K562 (cell line): Measurements from ENCODE around the gene NBEA. TPM values are rescaled to one million over a fixed set of nuclear protein-coding genes. Genes with fewer than 3 reads are reported as not detected.

ENCODE experiments used
- ATAC-seq: fragments of 200-7000 bp; cut with Tn5 transposase; 3 replicates; pipeline ENCODE4 v1.9.1; 2020; ENCODE audit warnings: moderate library complexity
- BruUV-seq: library from RNA; stranded (reverse); fragments of 400-500 nt; replicated peaks from 2 replicates; lab custom pipeline; 2021; lab: Mats Ljungman, UMichigan
- CTCF ChIA-PET: fragments of 300-600 bp; formaldehyde crosslinking; extraction: SDS; loops from one replicate; lab custom pipeline; 2021; ENCODE audit warnings: low intra/inter-chr PET ratio; lab: Yijun Ruan, JAX
- POLR2A ChIA-PET: fragments of 300-600, 350-650 bp; sonication (Branson Sonifier 250); formaldehyde crosslinking; extraction: SDS; loops from one replicate; lab custom pipeline; 2021; ENCODE audit warnings: antibody characterized with exemption, inconsistent platforms; lab: Yijun Ruan, JAX
- DNase-seq, 4 experiments: peaks; one replicate each; pipeline versions ENCODE4 v3.0.0 to v3.0.0-alpha.2; 2011 to 2018; ENCODE audit warnings: low spot score in 3 of 4, mixed read lengths in 3 of 4; ENCODE audit errors: extremely low read depth in 1 of 4
- FAIRE-seq: peaks from 2 replicates; lab custom pipeline; 2011; peaks lifted over from hg19 to GRCh38; lab: Jason Lieb, UNC
- H2AFZ ChIP-seq: 2 replicates; pipeline ENCODE4 v1.6.0; 2011; ENCODE audit warnings: low read depth, low read length, control low read depth, inconsistent platforms
- H3K27ac ChIP-seq: fragments of 200-600 bp; 3 replicates; pipeline ENCODE4 v1.8.0; 2011; ENCODE audit warnings: low read depth, mild to moderate bottlenecking, control low read depth, inconsistent platforms, low read length, moderate library complexity, mixed read lengths; ENCODE audit errors: extremely low read depth
- H3K27me3 ChIP-seq, 2 experiments: fragments of 300-600 bp in 1 of 2; 2 replicates in 1 of 2; 3 replicates in 1 of 2; pipeline versions ENCODE4 v1.6.0 to v1.8.0; 2011; ENCODE audit warnings: inconsistent platforms in 2 of 2, low read length in 2 of 2, mild to moderate bottlenecking in 1 of 2, mixed read lengths in 1 of 2, moderate library complexity in 1 of 2; ENCODE audit not compliant: control insufficient read depth in 2 of 2, insufficient read depth in 2 of 2
- H3K36me3 ChIP-seq: fragments of 300-600 bp; 3 replicates; pipeline ENCODE4 v1.8.0; 2011; ENCODE audit warnings: mild to moderate bottlenecking, low read length, inconsistent platforms; ENCODE audit not compliant: control insufficient read depth, insufficient read depth
- H3K4me1 ChIP-seq, 2 experiments: fragments of 200-600 bp in 1 of 2; replicated peaks in 1 of 2; 2 replicates in 1 of 2; 3 replicates in 1 of 2; pipeline versions ENCODE4 v1.5.1 to v1.8.0; 2011; ENCODE audit warnings: inconsistent platforms in 2 of 2, low read length in 2 of 2, mild to moderate bottlenecking in 1 of 2, mixed read lengths in 1 of 2, moderate library complexity in 1 of 2; ENCODE audit not compliant: control insufficient read depth in 2 of 2, insufficient read depth in 2 of 2
- H3K4me2 ChIP-seq: 2 replicates; pipeline ENCODE4 v1.6.1; 2011; ENCODE audit warnings: low read length, control low read depth, inconsistent platforms, mixed read lengths; ENCODE audit not compliant: insufficient read depth
- H3K4me3 ChIP-seq: fragments of 200-600 bp; sonication (generic), shearing (Covaris generic); 2 replicates; pipeline ENCODE4 v1.5.1; 2016; ENCODE audit warnings: control low read depth, inconsistent platforms
- H3K79me2 ChIP-seq: fragments of 200-600 bp; 3 replicates; pipeline ENCODE4 v1.8.0; 2011; ENCODE audit warnings: low read length, inconsistent platforms; ENCODE audit not compliant: control insufficient read depth, insufficient read depth
- H3K9ac ChIP-seq, 2 experiments: 2 replicates each; pipeline versions ENCODE4 v1.6.0 to v1.6.1; 2011; ENCODE audit warnings: low read depth in 2 of 2, low read length in 2 of 2, control low read depth in 1 of 2, inconsistent platforms in 1 of 2, mild to moderate bottlenecking in 1 of 2, mixed read lengths in 1 of 2; ENCODE audit not compliant: insufficient read depth in 1 of 2
- H3K9me1 ChIP-seq: one replicate; pipeline ENCODE4 v1.6.0; 2011; ENCODE audit warnings: inconsistent platforms, mild to moderate bottlenecking, low read length, moderate library complexity; ENCODE audit not compliant: control insufficient read depth, insufficient read depth
- H3K9me3 ChIP-seq: replicated peaks from 2 replicates; pipeline ENCODE4 v1.5.1; 2011; ENCODE audit warnings: low read depth, low read length, inconsistent platforms; ENCODE audit not compliant: control insufficient read depth, insufficient read depth
- H4K20me1 ChIP-seq: replicated peaks from 2 replicates; pipeline ENCODE4 v1.6.1; 2011; ENCODE audit warnings: low read length, inconsistent platforms, mixed read lengths; ENCODE audit not compliant: control insufficient read depth, insufficient read depth
- CEBPB ChIP-seq: fragments of 450-650 bp; IDR thresholded peaks from 2 replicates; pipeline ENCODE4 v1.6.1; 2016; ENCODE audit warnings: missing genetic modification characterization, missing compliant biosample characterization
- HIVEP1 ChIP-seq: fragments of 250-450 bp; sonication (Bioruptor Pico); IDR thresholded peaks from 2 replicates; pipeline ENCODE4 v1.4.0; 2020; ENCODE audit warnings: mild to moderate bottlenecking
- HMG20A ChIP-seq: fragments of 450-650 bp; formaldehyde crosslinking; conservative IDR thresholded peaks from 2 replicates; pipeline ENCODE4 v1.4.0; 2020; ENCODE audit warnings: mild to moderate bottlenecking, mixed read lengths
- HMG20B ChIP-seq: fragments of 250-450 bp; sonication (Bioruptor Pico); IDR thresholded peaks from 2 replicates; pipeline ENCODE4 v1.5.0; 2021; ENCODE audit warnings: mild to moderate bottlenecking
- IFI16 ChIP-seq: fragments of 250-450 bp; sonication (Bioruptor Pico); IDR thresholded peaks from 2 replicates; pipeline ENCODE4 v2.1.2; 2022; ENCODE audit warnings: mild to moderate bottlenecking, inconsistent platforms
- JUND ChIP-seq, 2 experiments: IDR thresholded peaks; 2 replicates in 1 of 2; 3 replicates in 1 of 2; pipeline ENCODE4 v1.6.1; 2011; ENCODE audit warnings: borderline replicate concordance in 2 of 2, low read depth in 2 of 2, low read length in 2 of 2, improper control_type of control experiment in 1 of 2, missing biosample characterization in 1 of 2, missing genetic modification characterization in 1 of 2, missing genetic modification reagents in 1 of 2
- NFATC3 ChIP-seq: fragments of 450-650 bp; IDR thresholded peaks from 2 replicates; pipeline ENCODE4 v1.6.1; 2017; ENCODE audit warnings: mild to moderate bottlenecking
- NFYB ChIP-seq: IDR thresholded peaks from 2 replicates; pipeline ENCODE4 v1.6.1; 2011; ENCODE audit warnings: mild to moderate bottlenecking, moderate library complexity; ENCODE audit not compliant: insufficient read length; ENCODE audit errors: extremely low read depth
- NR2F6 ChIP-seq: fragments of 450-650 bp; formaldehyde crosslinking; IDR thresholded peaks from 2 replicates; pipeline ENCODE4 v1.4.0; 2020; ENCODE audit warnings: mild to moderate bottlenecking
- SMC3 ChIP-seq: conservative IDR thresholded peaks from 2 replicates; pipeline ENCODE4 v1.6.1; 2011; ENCODE audit warnings: low read depth, low read length, improper control_type of control experiment; ENCODE audit not compliant: insufficient read depth
- STAT5B ChIP-seq: fragments of 250-450 bp; sonication (Bioruptor Pico); IDR thresholded peaks from 2 replicates; pipeline ENCODE4 v1.8.0; 2021; ENCODE audit warnings: mild to moderate bottlenecking, inconsistent platforms
- TGIF2 ChIP-seq: sonication (generic); formaldehyde crosslinking; IDR thresholded peaks from 2 replicates; pipeline ENCODE4 v1.8.1; 2022; ENCODE audit warnings: mild to moderate bottlenecking, missing genetic modification reagents, moderate library complexity
- ZNF583 ChIP-seq: fragments of 250-450 bp; sonication (Bioruptor Pico); IDR thresholded peaks from 2 replicates; pipeline ENCODE4 v1.4.0; 2020
- in situ Hi-C: fragments of 300-500 bp; cut with MboI; formaldehyde crosslinking; loops from 4 replicates; pipeline ENCODE4 v1.15.0; 2018; ENCODE audit warnings: inconsistent platforms, mixed read lengths
- intact Hi-C: fragments of 100-400 bp; cut with micrococcal nuclease; formaldehyde crosslinking; loops from 2 replicates; pipeline ENCODE4 v1.14.2; 2022
- polyA plus RNA-seq, 8 experiments: library from polyadenylated mRNA; depleted of rRNA in 4 of 8; stranded (reverse) in 5 of 8; unstranded in 3 of 8; fragments of >200 nt; fragmentation: Nextera tagmentation in 2 of 8; fragmentation: Illumina TruSeq in 1 of 8; extraction: Ambion mirVana in 2 of 8; extraction: Trizol in 1 of 8; gene quantifications; 2 replicates each; pipeline versions ENCODE4 v1.2.1 to v1.2.3, GENCODE V29; 2011 to 2014; ENCODE audit warnings: inconsistent platforms in 1 of 8, missing spikeins in 1 of 8
- total RNA-seq, 7 experiments: library from RNA; depleted of rRNA in 6 of 7; stranded (reverse); fragments of >200 nt in 6 of 7; fragmentation: Illumina TruSeq in 2 of 7; extraction: Trizol in 2 of 7; gene quantifications; 2 replicates each; pipeline versions ENCODE4 v1.2.1 to v1.2.3, GENCODE V29; 2011 to 2021; ENCODE audit warnings: low replicate concordance in 1 of 7
- TF ChIP-seq, protein P1 (sequence below): fragments of 250-450 bp; sonication (Bioruptor Pico); IDR thresholded peaks from 2 replicates; pipeline ENCODE4 v1.4.0; 2020; ENCODE audit warnings: borderline replicate concordance
- TF ChIP-seq, protein P2 (sequence below), 2 experiments: fragments of 450-650 bp; IDR thresholded peaks; 2 replicates each; pipeline ENCODE4 v1.6.1; 2018; ENCODE audit warnings: mild to moderate bottlenecking in 2 of 2, low read depth in 1 of 2; ENCODE audit not compliant: partially characterized antibody in 2 of 2

NBEA gene
- total and polyA plus RNA-seq, 9 of the 15 experiments (the other 6 are each of a cell fraction or from before 2014, with no cell fraction given), result 0.03 to 0.94 (median 0.05) TPM; not detected in 2

GRCh38 chr13:35260316-35260715, 318.2 kb downstream of the NBEA start:
- intact Hi-C loops (no loop called here), in situ Hi-C loops (no loop called here)
- no peak for DNase-seq
- Histone ChIP-seq H3K4me3 (no peak overlapping the region), H3K79me2 (no peaks in the 10 kb centered on the region), H3K9me1 (no peaks in the 10 kb centered on the region), H3K9ac (no peak overlapping the region), H3K36me3 (no peaks in the 10 kb centered on the region), H3K27ac (no peak overlapping the region), H3K4me1 (no peaks in the 10 kb centered on the region), H3K4me2 (no peak overlapping the region), H3K9me3 (no peaks in the 10 kb centered on the region), H3K27me3 (no peaks in the 10 kb centered on the region), H2AFZ (no peak overlapping the region), H4K20me1 (no peaks in the 10 kb centered on the region)
- TF ChIP-seq SMC3, result no peak
- no peak for TF ChIP-seq HMG20B (CRISPR knock-in tag)
- TF ChIP-seq STAT5B (CRISPR knock-in tag), result no peak
- no peak for TF ChIP-seq CEBPB (tag)
- no peak for TF ChIP-seq NFYB
- no peak for TF ChIP-seq JUND (IDR thresholded peaks at IDR 0.05; ENCODE audit: borderline replicate concordance, low read depth, low read length)
- TF ChIP-seq JUND (tag; IDR thresholded peaks at IDR 0.05; ENCODE audit: borderline replicate concordance, low read depth, low read length), result no peak
- TF ChIP-seq IFI16 (CRISPR knock-in tag), result no peak
- no peak for TF ChIP-seq NFATC3
- no peak for TF ChIP-seq ZNF583 (CRISPR knock-in tag)
- no peak for TF ChIP-seq HMG20A
- TF ChIP-seq, protein P1, sequence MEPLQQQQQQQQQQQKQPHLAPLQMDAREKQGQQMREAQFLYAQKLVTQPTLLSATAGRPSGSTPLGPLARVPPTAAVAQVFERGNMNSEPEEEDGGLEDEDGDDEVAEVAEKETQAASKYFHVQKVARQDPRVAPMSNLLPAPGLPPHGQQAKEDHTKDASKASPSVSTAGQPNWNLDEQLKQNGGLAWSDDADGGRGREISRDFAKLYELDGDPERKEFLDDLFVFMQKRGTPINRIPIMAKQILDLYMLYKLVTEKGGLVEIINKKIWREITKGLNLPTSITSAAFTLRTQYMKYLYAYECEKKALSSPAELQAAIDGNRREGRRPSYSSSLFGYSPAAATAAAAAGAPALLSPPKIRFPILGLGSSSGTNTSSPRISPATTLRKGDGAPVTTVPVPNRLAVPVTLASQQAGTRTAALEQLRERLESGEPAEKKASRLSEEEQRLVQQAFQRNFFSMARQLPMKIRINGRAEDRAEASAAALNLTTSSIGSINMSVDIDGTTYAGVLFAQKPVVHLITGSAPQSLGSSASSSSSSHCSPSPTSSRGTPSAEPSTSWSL (CRISPR knock-in tag), result no peak
- TF ChIP-seq HIVEP1 (CRISPR knock-in tag), result no peak
- no peak for TF ChIP-seq NR2F6 (CRISPR knock-in tag)
- TF ChIP-seq, protein P2, sequence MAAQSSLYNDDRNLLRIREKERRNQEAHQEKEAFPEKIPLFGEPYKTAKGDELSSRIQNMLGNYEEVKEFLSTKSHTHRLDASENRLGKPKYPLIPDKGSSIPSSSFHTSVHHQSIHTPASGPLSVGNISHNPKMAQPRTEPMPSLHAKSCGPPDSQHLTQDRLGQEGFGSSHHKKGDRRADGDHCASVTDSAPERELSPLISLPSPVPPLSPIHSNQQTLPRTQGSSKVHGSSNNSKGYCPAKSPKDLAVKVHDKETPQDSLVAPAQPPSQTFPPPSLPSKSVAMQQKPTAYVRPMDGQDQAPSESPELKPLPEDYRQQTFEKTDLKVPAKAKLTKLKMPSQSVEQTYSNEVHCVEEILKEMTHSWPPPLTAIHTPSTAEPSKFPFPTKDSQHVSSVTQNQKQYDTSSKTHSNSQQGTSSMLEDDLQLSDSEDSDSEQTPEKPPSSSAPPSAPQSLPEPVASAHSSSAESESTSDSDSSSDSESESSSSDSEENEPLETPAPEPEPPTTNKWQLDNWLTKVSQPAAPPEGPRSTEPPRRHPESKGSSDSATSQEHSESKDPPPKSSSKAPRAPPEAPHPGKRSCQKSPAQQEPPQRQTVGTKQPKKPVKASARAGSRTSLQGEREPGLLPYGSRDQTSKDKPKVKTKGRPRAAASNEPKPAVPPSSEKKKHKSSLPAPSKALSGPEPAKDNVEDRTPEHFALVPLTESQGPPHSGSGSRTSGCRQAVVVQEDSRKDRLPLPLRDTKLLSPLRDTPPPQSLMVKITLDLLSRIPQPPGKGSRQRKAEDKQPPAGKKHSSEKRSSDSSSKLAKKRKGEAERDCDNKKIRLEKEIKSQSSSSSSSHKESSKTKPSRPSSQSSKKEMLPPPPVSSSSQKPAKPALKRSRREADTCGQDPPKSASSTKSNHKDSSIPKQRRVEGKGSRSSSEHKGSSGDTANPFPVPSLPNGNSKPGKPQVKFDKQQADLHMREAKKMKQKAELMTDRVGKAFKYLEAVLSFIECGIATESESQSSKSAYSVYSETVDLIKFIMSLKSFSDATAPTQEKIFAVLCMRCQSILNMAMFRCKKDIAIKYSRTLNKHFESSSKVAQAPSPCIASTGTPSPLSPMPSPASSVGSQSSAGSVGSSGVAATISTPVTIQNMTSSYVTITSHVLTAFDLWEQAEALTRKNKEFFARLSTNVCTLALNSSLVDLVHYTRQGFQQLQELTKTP (IDR thresholded peaks at IDR 0.05; ENCODE audit: low read depth in 1 of 2, partially characterized antibody in 2 of 2), result no peak
- TF ChIP-seq TGIF2 (CRISPR knock-in tag), result no peak
- FAIRE-seq, result no peak
- ChIA-PET CTCF (no interaction called here), POLR2A (no interaction called here)
- no peak for ATAC-seq
- BruUV-seq, result no TSS peak
